Measurements from ENCODE around the gene CYP3A7. TPM values are rescaled to one million over a fixed set of nuclear protein-coding genes. Genes with fewer than 3 reads are reported as not detected.
"Not testable (repeated sequence)": the region's sequence is repeated elsewhere in the genome, so short reads cannot be mapped to it uniquely, and the experiment has no call there.

Gene CYP3A7
- total RNA-seq, 1 experiment from 2014 or later: not detected

GRCh38 chr7:99667179-99667578 is 67.8 kb downstream of the CYP3A7 start:
- H3K27me3 ChIP-seq (ENCODE audit: control insufficient read depth, insufficient read depth, low read length): no peaks in the 10 kb centered on the region
- intact Hi-C loops (cut with micrococcal nuclease; ENCODE audit: unreplicated experiment): no loop called here
- H3K9me3 ChIP-seq (ENCODE audit: control insufficient read depth, insufficient read depth, low read depth, low read length): no peaks in the 10 kb centered on the region
- no peaks in the 10 kb centered on the region for H3K36me3 ChIP-seq (ENCODE audit: control insufficient read depth, insufficient read depth, low read length)
- ChIA-PET CTCF (no interaction called here), POLR2A (no interaction called here)
- TF ChIP-seq REST (IDR thresholded peaks at IDR 0.05; ENCODE audit: insufficient read depth in 1 of 2, low read depth in 2 of 2, low read length in 1 of 2) (no peak), POLR2AphosphoS5 (IDR thresholded peaks at IDR 0.05; ENCODE audit: low read depth, low read length) (no peak), SIN3A (IDR thresholded peaks at IDR 0.05; ENCODE audit: borderline replicate concordance, insufficient read depth, low read depth, low read length) (no peak), TCF7L2 (IDR thresholded peaks at IDR 0.05; ENCODE audit: low read depth, low read length) (no peak)
- DNase-seq (ENCODE audit: low read depth, low spot score) (no peak), ATAC-seq (no peak)
- in situ Hi-C loops (cut with HindIII; ENCODE audit: low pct_unique_long_range_greater_than_20kb, low sequenced_read_pairs): no loop called here
- H3K4me1 ChIP-seq (ENCODE audit: control insufficient read depth, insufficient read depth, low read length): no peaks in the 10 kb centered on the region
- BruUV-seq (replicated peaks): no TSS peak
- no peak overlapping the region for H3K4me3 ChIP-seq (ENCODE audit: low read depth in 2 of 2, low read length in 2 of 2)
- H3K27ac ChIP-seq (ENCODE audit: low read length): no peak overlapping the region

GRCh38 chr7:99666013-99666395 is 69.0 kb downstream of the CYP3A7 start:
- BruUV-seq (replicated peaks): no TSS peak
- Histone ChIP-seq H3K27me3 (ENCODE audit: control insufficient read depth, insufficient read depth, low read length) (no peaks in the 10 kb centered on the region), H3K27ac (ENCODE audit: low read length) (no peak overlapping the region), H3K9me3 (ENCODE audit: control insufficient read depth, insufficient read depth, low read depth, low read length) (no peaks in the 10 kb centered on the region), H3K4me1 (ENCODE audit: control insufficient read depth, insufficient read depth, low read length) (no peaks in the 10 kb centered on the region), H3K36me3 (ENCODE audit: control insufficient read depth, insufficient read depth, low read length) (no peaks in the 10 kb centered on the region), H3K4me3 (ENCODE audit: low read depth in 2 of 2, low read length in 2 of 2) (no peak overlapping the region)
- ChIA-PET POLR2A (no interaction called here), CTCF (no interaction called here)
- in situ Hi-C loops (cut with HindIII; ENCODE audit: low pct_unique_long_range_greater_than_20kb, low sequenced_read_pairs): no loop called here
- ATAC-seq (no peak), DNase-seq (ENCODE audit: low read depth, low spot score) (no peak)
- no peak for TF ChIP-seq POLR2AphosphoS5 (IDR thresholded peaks at IDR 0.05; ENCODE audit: low read depth, low read length)
- intact Hi-C loops (cut with micrococcal nuclease; ENCODE audit: unreplicated experiment): no loop called here

- DNase-seq (ENCODE audit: low read depth, low spot score): no peak
- H3K36me3 ChIP-seq (ENCODE audit: control insufficient read depth, insufficient read depth, low read length): no peaks in the 10 kb centered on the region
- no peaks in the 10 kb centered on the region for H3K4me1 ChIP-seq (ENCODE audit: control insufficient read depth, insufficient read depth, low read length)
- H3K4me3 ChIP-seq (ENCODE audit: low read depth in 2 of 2, low read length in 2 of 2): no peak overlapping the region
- H3K27me3 ChIP-seq (ENCODE audit: control insufficient read depth, insufficient read depth, low read length): no peaks in the 10 kb centered on the region
- intact Hi-C loops (cut with micrococcal nuclease; ENCODE audit: unreplicated experiment) (no loop called here), in situ Hi-C loops (cut with HindIII; ENCODE audit: low pct_unique_long_range_greater_than_20kb, low sequenced_read_pairs) (no loop called here)
- ATAC-seq: no peak
- no peak overlapping the region for H3K27ac ChIP-seq (ENCODE audit: low read length)
- TF ChIP-seq TCF7L2 (IDR thresholded peaks at IDR 0.05; ENCODE audit: low read depth, low read length): no peak
- TF ChIP-seq POLR2AphosphoS5 (IDR thresholded peaks at IDR 0.05; ENCODE audit: low read depth, low read length): no peak
- TF ChIP-seq CTCF (IDR thresholded peaks at IDR 0.05): no peak
- TF ChIP-seq REST (IDR thresholded peaks at IDR 0.05; ENCODE audit: insufficient read depth in 1 of 2, low read depth in 2 of 2, low read length in 1 of 2): no peak
- TF ChIP-seq SIN3A (IDR thresholded peaks at IDR 0.05; ENCODE audit: borderline replicate concordance, insufficient read depth, low read depth, low read length): no peak
- POLR2A ChIA-PET: no interaction called here
- no peaks in the 10 kb centered on the region for H3K9me3 ChIP-seq (ENCODE audit: control insufficient read depth, insufficient read depth, low read depth, low read length)
- CTCF ChIA-PET: no interaction called here
- no TSS peak for BruUV-seq (replicated peaks)
These were observed 69.5 kb downstream of the CYP3A7 start for GRCh38 chr7:99665312-99666012.

GRCh38 chr7:99657879-99658278 is 77.1 kb downstream of the CYP3A7 start:
- H3K36me3 ChIP-seq (ENCODE audit: control insufficient read depth, insufficient read depth, low read length); intact Hi-C loops (cut with micrococcal nuclease; ENCODE audit: unreplicated experiment); DNase-seq (ENCODE audit: low read depth, low spot score); in situ Hi-C loops (cut with HindIII; ENCODE audit: low pct_unique_long_range_greater_than_20kb, low sequenced_read_pairs); H3K27me3 ChIP-seq (ENCODE audit: control insufficient read depth, insufficient read depth, low read length); CTCF ChIA-PET; BruUV-seq (replicated peaks); POLR2A ChIA-PET; ATAC-seq; H3K27ac ChIP-seq (ENCODE audit: low read length); H3K4me1 ChIP-seq (ENCODE audit: control insufficient read depth, insufficient read depth, low read length); H3K4me3 ChIP-seq (ENCODE audit: low read depth in 2 of 2, low read length in 2 of 2); H3K9me3 ChIP-seq (ENCODE audit: control insufficient read depth, insufficient read depth, low read depth, low read length): not testable (repeated sequence)

Measured in Panc1 (cell line).